ENCODE measurements around the gene RALGPS1. TPM values are rescaled to one million over a fixed set of nuclear protein-coding genes. Genes with fewer than 3 reads are reported as not detected.
"Not testable (repeated sequence)": the region's sequence is repeated elsewhere in the genome, so short reads cannot be mapped to it uniquely, and the experiment has no call there.

RALGPS1 gene
- total RNA-seq, 6 donors from 2014 or later, result 12.3 to 52.4 (median 17.1) TPM

GRCh38 chr9:127170652-127171051, 256.1 kb downstream of the RALGPS1 start:
- H3K4me1 ChIP-seq, result no peaks in the 10 kb centered on the region
- no peak overlapping the region for H3K27ac ChIP-seq
- 86 to 91% methylated on average over 2 of the region's 2 CpGs for WGBS, 2 donors
- no peaks in the 10 kb centered on the region for H3K27me3 ChIP-seq
- ATAC-seq (ENCODE audit: low FRiP score in 2 of 2) (no peak), DNase-seq (no peak)
- no peak overlapping the region for H3K4me3 ChIP-seq
- no peaks in the 10 kb centered on the region for H3K36me3 ChIP-seq
- no peaks in the 10 kb centered on the region for H3K9me3 ChIP-seq
- no peak for TF ChIP-seq POLR2AphosphoS5 (IDR thresholded peaks at IDR 0.05)
- no peak for TF ChIP-seq POLR2A (IDR thresholded peaks at IDR 0.05)
- no peak for TF ChIP-seq CTCF (IDR thresholded peaks at IDR 0.05)
- no peak for TF ChIP-seq EP300 (IDR thresholded peaks at IDR 0.05)

GRCh38 chr9:127171348-127171747, 256.8 kb downstream of the RALGPS1 start:
- not testable (repeated sequence) for ATAC-seq (ENCODE audit: low FRiP score in 2 of 2); H3K4me3 ChIP-seq; H3K27me3 ChIP-seq; H3K36me3 ChIP-seq; DNase-seq; H3K4me1 ChIP-seq; H3K27ac ChIP-seq; H3K9me3 ChIP-seq
- WGBS, 2 donors, result 95 to 98% methylated on average over 9 of the region's 9 CpGs

DNA sequence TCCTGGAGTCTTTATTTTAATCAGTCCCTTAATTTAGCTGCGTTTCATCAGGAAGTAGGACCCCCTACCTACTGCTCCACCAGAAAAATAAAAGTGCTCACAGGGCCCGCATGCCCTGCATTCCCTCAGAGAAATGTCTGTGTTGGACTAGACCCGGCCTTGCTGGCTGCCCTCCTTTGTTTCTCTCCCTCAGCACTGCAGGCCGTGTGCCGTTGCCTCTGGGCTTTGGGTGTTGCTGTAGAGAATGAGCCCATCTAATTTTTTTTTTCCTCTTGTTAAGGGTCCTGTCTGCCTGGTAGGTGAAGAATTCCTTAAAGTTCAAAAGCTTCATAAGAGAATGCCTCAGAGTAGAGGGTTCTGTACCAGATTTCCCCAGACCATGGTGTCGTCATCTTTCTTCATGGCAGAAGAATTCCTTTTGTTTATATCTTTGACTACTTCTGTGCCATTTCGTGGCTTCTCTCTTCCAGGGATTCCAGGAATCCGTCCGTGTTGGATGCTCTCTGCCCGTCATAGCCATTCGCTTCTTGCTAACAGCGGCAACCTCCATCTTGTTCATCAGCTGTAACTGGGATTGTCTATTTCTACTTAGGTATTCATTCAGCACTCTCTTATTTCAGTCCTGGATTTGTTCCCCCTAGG, 257.6 kb downstream of the RALGPS1 start:
- no peak overlapping the region for H3K27ac ChIP-seq
- 92 to 93% methylated on average over 12 of the region's 12 CpGs for WGBS, 2 donors

DNA sequence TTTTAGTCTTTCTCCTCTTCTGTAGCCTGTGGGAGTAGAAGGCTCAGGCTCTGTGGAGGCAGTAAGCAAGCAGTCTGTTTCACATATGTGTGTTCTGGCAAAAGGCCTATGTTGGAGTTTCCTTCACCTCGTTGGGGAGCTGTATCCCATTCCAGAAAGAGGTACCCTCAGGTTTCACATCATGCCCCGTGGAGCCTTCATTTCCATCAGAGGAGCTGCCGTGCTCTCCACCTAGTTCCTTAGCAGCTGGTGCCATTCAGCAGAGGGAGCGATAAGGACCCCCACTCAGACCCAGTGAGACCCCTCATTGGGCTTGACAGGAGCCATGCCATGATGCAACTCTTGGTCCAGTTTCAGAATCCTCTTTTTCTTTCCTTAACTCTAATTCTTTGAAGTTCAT, 258.5 kb downstream of the RALGPS1 start:
- TF ChIP-seq CTCF (IDR thresholded peaks at IDR 0.05) (no peak), POLR2AphosphoS5 (IDR thresholded peaks at IDR 0.05) (no peak), EP300 (IDR thresholded peaks at IDR 0.05) (no peak), POLR2A (IDR thresholded peaks at IDR 0.05) (no peak)
- peak in 1 of 2 donors; percentile 5 for DNase-seq
- H3K27me3 ChIP-seq, result no peaks in the 10 kb centered on the region
- 96 to 98% methylated on average over 4 of the region's 4 CpGs for WGBS, 2 donors
- H3K4me1 ChIP-seq, result no peaks in the 10 kb centered on the region
- no peaks in the 10 kb centered on the region for H3K36me3 ChIP-seq
- ATAC-seq (ENCODE audit: low FRiP score in 2 of 2), result no peak
- H3K9me3 ChIP-seq, result no peaks in the 10 kb centered on the region
- H3K27ac ChIP-seq, result no peak overlapping the region
- no peak overlapping the region for H3K4me3 ChIP-seq

More for the DNA sequence above, 257.6 kb downstream of the RALGPS1 start:
- no peaks in the 10 kb centered on the region for H3K36me3 ChIP-seq
- ATAC-seq (ENCODE audit: low FRiP score in 2 of 2) (no peak), DNase-seq (no peak)
- no peaks in the 10 kb centered on the region for H3K4me1 ChIP-seq
- H3K27me3 ChIP-seq, result no peaks in the 10 kb centered on the region
- no peak for TF ChIP-seq POLR2AphosphoS5 (IDR thresholded peaks at IDR 0.05)
- TF ChIP-seq EP300 (IDR thresholded peaks at IDR 0.05), result no peak
- TF ChIP-seq CTCF (IDR thresholded peaks at IDR 0.05), result no peak
- TF ChIP-seq POLR2A (IDR thresholded peaks at IDR 0.05), result no peak
- no peaks in the 10 kb centered on the region for H3K9me3 ChIP-seq
- no peak overlapping the region for H3K4me3 ChIP-seq

DNA sequence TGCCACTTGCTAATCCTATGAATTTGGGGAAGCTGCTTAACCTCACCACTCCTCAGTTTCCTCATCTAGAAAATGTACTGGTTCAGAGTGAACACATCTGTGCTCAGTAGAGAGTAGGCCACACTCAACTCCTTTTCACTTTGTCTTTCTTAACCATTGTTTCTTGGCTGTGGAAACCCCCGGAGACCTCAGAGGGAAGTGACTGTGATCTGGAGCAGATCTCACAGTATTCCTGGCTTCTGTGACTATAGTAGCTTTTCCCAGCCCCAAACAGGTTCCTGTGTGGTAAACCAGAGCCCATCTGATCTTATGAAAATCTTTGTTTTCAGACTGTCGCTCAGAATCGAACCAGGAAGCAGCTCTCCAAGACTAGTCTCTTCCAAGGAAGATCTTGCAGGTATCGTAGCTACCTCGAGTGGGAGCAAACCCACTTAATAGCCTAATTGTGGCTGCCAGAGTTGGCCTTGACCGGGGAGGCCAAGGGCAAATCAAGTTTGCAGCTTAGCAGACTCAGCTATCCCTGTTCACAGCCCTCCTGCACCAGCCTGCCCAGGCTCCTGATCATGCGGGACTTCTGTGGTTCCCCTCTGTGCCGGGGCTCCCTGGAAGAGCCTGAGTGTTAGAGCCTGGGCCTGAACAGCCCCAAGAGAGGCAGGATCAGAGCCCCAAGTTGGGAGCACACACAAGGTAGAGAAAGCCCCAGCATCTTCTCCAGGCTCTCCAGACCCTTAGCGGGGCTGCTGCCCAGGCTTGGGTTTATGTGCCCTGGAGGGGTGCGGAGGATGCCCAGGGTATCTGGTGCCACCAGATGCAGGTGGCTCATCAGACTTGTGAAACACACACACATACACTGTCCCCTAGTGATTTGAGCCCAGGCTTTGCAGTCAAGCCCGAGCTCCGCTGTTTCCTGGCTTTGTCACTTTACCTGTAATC, 260.1 kb downstream of the RALGPS1 start:
- TF ChIP-seq POLR2A (IDR thresholded peaks at IDR 0.05) (no peak), EP300 (IDR thresholded peaks at IDR 0.05) (no peak), POLR2AphosphoS5 (IDR thresholded peaks at IDR 0.05) (no peak), CTCF (IDR thresholded peaks at IDR 0.05) (no peak)
- Histone ChIP-seq H3K4me1 (no peaks in the 10 kb centered on the region), H3K9me3 (no peaks in the 10 kb centered on the region), H3K4me3 (no peak overlapping the region), H3K27me3 (no peaks in the 10 kb centered on the region), H3K27ac (no peak overlapping the region), H3K36me3 (no peaks in the 10 kb centered on the region)
- 88 to 96% methylated on average over 8 to 12 of the region's 12 CpGs for WGBS, 2 donors
- no peak for DNase-seq
- peak in 1 of 2 donors; percentile 32 for ATAC-seq (ENCODE audit: low FRiP score in 2 of 2)
